HG02588 (cell line): ENCODE data around the gene NAA25.
"Not testable (repeated sequence)": the region's sequence is repeated elsewhere in the genome, so short reads cannot be mapped to it uniquely, and the experiment has no call there.

Experiments used
- ATAC-seq: cut with Tn5 transposase; IDR thresholded peaks from one replicate; pipeline ENCODE4 v1.9.1; 2021; ENCODE audit warnings: mild to moderate bottlenecking, moderate library complexity; ENCODE audit not compliant: unreplicated experiment

NAA25 gene

GRCh38 chr12:112116232-112117060, 7.9 kb upstream of the NAA25 start:
- no peak for ATAC-seq

GRCh38 chr12:112115259-112116045, 6.9 kb upstream of the NAA25 start:
- no peak for ATAC-seq

GRCh38 chr12:112112409-112113133, 4.0 kb upstream of the NAA25 start:
- ATAC-seq = no peak

- ATAC-seq = no peak
Observed at GRCh38 chr12:112111931-112112330, 3.3 kb upstream of the NAA25 start.

DNA sequence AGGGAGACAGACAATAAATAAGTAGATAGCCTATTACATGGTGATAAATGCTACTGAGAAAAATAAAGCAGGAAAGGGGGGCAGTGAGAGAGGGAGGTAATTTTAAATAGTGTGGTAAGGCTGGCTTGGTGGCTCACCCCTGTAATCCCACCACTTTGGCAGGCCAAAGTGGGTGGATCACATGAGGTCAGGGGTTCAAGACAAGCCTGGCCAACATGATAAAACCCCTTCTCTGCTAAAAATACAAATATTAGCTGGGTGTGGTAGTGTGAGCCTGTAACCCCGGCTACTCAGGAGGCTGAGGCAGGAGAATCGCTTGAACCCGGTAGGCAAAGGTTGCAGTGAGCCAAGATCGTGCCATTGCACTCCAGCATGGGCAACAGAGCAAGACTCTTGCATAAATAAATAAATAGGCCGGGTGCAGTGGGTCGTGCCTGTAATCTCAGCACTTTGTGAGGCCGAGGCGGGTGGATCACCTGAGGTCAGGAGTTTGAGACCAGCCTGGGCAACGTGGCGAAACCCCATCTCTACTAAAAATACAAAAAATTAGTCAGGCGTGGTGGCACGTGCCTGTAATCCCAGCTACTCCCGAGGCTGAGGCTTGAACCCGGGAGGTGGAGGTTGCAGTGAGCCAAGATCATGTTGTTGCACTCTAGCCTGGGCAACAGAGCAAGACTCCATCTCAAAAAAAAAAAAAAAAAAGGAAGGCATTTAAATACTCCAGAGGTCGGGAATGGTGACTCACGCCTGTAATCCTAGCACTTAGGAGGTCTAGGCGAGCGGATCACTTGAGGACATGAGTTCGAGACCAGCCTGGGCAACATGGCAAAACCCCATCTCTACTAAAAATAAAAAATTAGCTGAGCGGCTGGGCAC, 2.4 kb upstream of the NAA25 start:
- ATAC-seq = not testable (repeated sequence)

DNA sequence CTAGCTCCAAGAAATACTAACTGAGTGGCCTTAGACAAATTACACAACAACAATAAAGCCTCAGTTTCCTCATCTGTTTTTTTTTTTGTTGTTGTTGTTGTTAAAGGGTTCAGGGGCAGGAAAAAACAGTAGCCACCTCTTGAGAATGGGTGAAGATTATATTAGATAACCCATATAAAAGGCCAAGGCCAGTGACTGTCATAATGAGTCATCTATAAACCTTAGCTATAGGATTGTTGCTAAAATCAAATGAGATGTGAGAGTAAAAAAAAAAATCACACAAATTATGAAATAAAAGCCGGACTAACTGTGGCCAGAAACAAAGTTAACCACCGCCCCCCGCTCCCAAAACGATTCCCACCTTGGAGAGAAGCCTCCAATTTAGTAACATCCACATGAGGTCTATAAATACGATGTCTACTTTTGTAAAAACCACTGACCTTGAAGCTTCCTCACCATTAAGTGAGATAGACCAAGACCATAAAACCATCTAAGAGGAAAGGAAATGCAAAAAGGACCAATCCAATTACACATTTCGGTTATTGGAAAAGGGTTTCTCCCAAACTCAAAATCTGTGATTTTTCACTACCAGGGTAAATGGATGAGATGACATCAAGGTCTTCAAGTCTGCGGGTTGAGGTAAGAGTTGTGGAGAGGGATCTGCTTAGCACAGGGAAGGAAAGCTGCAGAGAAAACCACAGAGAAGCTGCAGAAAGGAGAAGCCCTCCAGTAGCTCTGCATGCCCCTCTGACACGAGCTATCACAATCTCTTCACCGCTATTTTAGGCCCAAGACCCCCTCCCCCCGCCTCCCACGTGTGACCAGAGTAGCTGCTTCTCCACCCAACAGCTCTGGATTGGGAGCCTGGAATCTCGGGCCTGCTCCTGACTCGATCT, 1.0 kb downstream of the NAA25 start:
- no peak for ATAC-seq

DNA sequence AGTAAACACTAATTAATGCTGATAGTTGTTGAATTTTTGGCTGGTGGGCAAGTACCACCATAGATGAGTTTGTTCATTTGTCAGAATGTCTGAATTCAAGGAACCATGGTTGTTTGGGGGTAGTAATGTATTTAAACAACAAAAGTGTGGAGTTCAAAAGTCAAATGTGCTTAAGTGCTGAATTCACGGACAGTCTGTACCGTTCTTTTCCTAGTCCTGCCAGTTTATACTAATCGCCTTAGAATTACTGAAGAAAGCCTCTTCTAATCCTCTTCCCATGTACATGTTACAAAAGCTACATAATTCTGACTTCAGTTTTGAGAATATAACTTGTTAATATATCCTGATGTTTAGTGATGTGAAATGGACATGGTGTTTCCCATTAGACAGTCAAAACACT, 2.7 kb downstream of the NAA25 start:
- ATAC-seq = no peak

DNA sequence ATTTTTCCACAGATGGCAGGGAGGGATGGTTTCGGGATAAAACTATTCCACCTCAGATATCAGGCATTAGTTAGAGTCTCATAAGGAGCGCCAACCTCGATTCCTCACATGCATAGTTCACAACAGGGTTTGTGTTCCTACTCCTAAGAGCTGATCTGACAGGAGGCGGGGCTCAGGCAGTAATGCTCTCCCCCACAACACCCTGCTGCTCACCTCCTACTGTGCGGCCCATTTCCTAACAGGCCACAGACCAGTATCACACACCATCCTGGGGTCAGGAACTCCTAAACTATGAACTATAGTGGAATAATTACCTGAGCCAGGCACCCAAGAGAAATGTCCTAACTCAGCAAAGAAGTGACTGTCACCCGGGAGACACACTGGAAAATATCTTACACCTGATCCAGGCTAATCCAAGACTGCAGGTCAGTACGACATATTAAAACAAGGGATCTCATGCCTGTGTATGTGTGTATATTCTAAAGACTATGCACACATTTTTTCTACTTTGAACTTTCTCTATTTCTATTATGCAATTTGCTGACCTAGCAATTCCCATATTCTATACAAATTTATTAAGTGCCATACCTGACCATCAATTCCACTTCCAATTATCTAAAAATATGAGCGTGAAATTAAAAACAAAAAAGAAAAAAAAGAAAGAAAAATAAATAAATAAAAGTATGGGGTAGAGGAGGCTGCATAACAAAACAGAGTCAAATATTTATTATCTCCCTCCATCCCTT, 4.7 kb downstream of the NAA25 start:
- no peak for ATAC-seq

DNA sequence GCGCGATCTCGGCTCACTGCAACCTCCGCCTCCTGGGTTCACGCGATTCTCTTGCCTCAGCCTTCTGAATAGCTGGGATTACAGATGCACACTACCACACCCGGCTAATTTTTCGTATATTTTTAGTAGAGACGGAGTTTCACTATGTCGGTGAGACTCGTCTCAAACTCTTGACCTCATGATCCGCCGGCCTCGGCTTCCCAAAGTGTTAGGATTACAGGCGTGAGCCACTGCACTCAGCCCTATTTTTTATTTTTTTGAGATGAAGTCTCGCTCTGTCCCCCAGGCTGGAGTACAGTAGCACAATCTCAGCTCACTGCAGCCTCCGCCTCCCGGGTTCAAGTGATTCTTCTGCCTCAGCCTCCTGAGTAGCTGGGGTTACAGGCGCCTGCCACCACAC, 5.8 kb downstream of the NAA25 start:
- ATAC-seq = not testable (repeated sequence)

GRCh38 chr12:112102127-112102526, 6.5 kb downstream of the NAA25 start:
- no peak for ATAC-seq

DNA sequence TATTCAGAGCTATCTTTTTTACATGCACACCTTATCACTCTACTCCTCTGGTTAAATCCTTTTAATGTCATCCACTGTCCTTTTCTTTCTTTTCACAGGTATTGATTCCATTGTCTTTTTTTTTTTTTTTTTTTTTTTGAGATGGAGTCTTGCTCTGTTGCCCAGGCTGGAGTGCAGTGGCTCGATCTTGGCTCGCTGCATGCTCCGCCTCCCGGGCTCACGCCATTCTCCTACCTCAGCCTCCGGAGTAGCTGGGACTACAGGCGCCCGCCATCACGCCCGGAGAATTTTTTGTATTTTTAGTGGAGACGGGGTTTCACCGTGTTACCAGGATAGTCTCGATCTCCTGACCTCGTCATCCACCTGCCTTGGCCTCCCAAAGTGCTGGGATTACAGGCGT, 8.1 kb downstream of the NAA25 start:
- not testable (repeated sequence) for ATAC-seq

GRCh38 chr12:112097641-112098040, 10.9 kb downstream of the NAA25 start:
- no peak for ATAC-seq

DNA sequence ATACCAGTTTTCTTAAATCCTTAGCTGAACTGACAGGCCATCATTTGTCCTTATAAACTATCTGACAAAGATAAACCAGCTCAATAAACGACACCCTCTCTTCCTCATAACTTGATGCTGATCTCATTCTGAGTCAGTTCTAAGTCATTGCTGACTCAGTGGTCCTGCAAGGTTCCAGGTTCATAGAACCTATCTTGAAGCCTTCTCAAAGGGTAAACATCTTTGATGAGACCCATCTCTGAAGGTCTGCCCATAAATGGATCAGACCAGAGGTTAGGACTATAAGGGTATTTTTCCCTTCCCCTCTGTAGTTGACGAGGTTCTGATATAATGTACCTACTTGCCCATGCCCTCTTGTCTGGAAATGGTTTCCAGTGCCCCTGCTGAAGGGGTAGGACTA, 11.9 kb downstream of the NAA25 start:
- peak; percentile 16 for ATAC-seq

DNA sequence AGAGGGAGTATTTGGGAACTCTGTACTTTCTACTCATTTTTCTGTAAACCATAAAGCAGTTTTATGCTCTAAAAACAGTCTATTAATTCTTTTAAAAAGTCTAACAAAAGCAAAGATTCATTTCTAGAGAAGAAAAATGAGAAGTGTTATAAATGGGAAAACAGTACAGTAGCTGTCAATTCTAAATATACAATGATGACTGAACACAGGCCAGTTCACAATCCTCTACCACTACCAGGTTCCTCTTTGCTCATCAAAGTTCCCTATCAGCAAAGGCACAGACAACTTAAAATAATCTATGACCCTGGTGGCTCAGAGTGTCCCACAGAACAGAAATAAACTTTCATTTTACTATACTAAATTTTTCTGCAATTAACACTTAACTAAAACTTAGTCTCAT, 12.5 kb downstream of the NAA25 start:
- ATAC-seq = peak; percentile 57

GRCh38 chr12:112091563-112091962, 17.0 kb downstream of the NAA25 start:
- ATAC-seq = no peak

GRCh38 chr12:112087851-112088250, 20.7 kb downstream of the NAA25 start:
- no peak for ATAC-seq

DNA sequence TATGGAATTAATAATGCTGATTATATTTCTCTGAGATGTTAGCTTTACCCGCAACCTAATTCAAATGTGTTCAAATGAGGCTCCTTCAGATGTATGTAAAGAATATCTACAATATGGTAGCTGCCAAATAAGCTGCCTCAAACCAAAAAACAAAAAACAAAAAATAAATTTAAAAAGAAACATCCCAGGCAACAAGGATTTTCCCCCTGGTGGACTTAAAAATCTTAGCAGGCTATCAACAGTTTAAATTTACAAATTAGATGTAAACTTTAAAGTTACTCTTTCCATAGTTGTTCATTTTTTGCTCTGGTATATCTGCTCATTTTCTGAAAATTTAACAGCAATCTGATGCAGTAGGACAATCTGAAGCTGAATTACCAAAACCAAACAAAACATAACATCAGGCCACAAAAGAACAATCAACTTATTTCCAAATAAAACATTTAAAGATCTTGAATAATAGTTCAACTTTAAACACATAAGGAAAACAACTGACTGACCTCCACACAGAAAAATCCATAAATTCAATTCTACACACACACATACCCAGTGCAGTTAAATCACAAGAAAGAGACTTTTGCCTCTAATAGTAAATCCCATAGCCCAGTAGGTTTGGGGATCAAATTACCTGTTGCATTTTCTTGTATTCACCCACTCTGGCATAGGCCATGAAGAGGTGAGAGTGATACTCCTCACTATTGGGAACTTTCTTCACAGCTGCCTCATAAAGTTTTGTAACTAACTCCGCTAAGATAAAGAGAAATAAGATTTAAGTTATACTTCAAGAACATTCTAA, 21.3 kb downstream of the NAA25 start:
- no peak for ATAC-seq

- ATAC-seq = no peak
Observed at GRCh38 chr12:112066566-112066965, 42.0 kb downstream of the NAA25 start.
